Naive thymus-derived CD4-positive, alpha-beta T cell (primary cell): ENCODE data around the gene DYSF. TPM values are rescaled to one million over a fixed set of nuclear protein-coding genes. Genes with fewer than 3 reads are reported as not detected.

Source experiments
- ATAC-seq: fragments of 150-1000 bp; cut with Tn5 transposase; 2 replicates; pipeline ENCODE4 v1.10.0; 2021; ENCODE audit warnings: mild to moderate bottlenecking, moderate library complexity
- CTCF ChIA-PET: fragments of 350-600 bp; sonication (Branson Sonifier 250); formaldehyde crosslinking; loops from one replicate; lab custom pipeline; 2021; ENCODE audit warnings: antibody characterized with exemption; lab: Charles Lee
- POLR2A ChIA-PET: fragments of 350-600 bp; sonication (Branson Sonifier 250); formaldehyde crosslinking; loops from one replicate; lab custom pipeline; 2021; ENCODE audit warnings: antibody characterized with exemption, inconsistent platforms; lab: Charles Lee
- DNase-seq, 9 donors: peaks; one replicate each; pipeline versions ENCODE4 v3.0.0 to v3.0.0-alpha.2; 2020 to 2022; ENCODE audit warnings: mixed read lengths in 1 of 9
- H3K27ac ChIP-seq: one replicate; pipeline ENCODE4 v1.7.0; 2013; ENCODE audit warnings: mild to moderate bottlenecking, low read depth, low read length, moderate library complexity
- H3K27me3 ChIP-seq, 2 donors: one replicate each; pipeline ENCODE4 v1.7.0; 2013; ENCODE audit warnings: low read length in 2 of 2, mild to moderate bottlenecking in 2 of 2, moderate library complexity in 2 of 2; ENCODE audit not compliant: control insufficient read depth in 2 of 2, insufficient read depth in 2 of 2
- H3K36me3 ChIP-seq, 3 experiments: 1 replicate in 2 of 3; 2 replicates in 1 of 3; pipeline ENCODE4 v1.7.0; 2013; ENCODE audit warnings: low read length in 3 of 3, mild to moderate bottlenecking in 3 of 3, moderate library complexity in 1 of 3; ENCODE audit not compliant: insufficient read depth in 3 of 3, control insufficient read depth in 2 of 3
- H3K4me1 ChIP-seq, 2 donors: one replicate each; pipeline ENCODE4 v1.7.0; 2013; ENCODE audit warnings: low read length in 2 of 2, mild to moderate bottlenecking in 2 of 2, moderate library complexity in 1 of 2; ENCODE audit not compliant: control insufficient read depth in 2 of 2, insufficient read depth in 2 of 2
- H3K4me3 ChIP-seq: 2 replicates; pipeline ENCODE4 v1.7.0; 2013; ENCODE audit warnings: mild to moderate bottlenecking, low read length
- H3K9me3 ChIP-seq, 3 experiments: 1 replicate in 2 of 3; 2 replicates in 1 of 3; pipeline ENCODE4 v1.7.0; 2013; ENCODE audit warnings: low read length in 3 of 3; ENCODE audit not compliant: control insufficient read depth in 2 of 3
- H3K27ac Mint-ChIP-seq, 9 donors: one replicate each; pipeline ENCODE4 v1.8.0; 2020 to 2022; ENCODE audit warnings: mixed read lengths in 9 of 9, mild to moderate bottlenecking in 8 of 9, moderate library complexity in 5 of 9, inconsistent platforms in 2 of 9
- H3K27me3 Mint-ChIP-seq, 5 donors: one replicate each; pipeline ENCODE4 v1.8.0; 2021 to 2022; ENCODE audit warnings: mixed read lengths in 5 of 5, mild to moderate bottlenecking in 1 of 5
- H3K36me3 Mint-ChIP-seq, 5 donors: one replicate each; pipeline ENCODE4 v1.8.0; 2020 to 2022; ENCODE audit warnings: mixed read lengths in 5 of 5, mild to moderate bottlenecking in 3 of 5, inconsistent platforms in 1 of 5
- H3K4me1 Mint-ChIP-seq, 7 donors: one replicate each; pipeline ENCODE4 v1.8.0; 2020 to 2022; ENCODE audit warnings: mixed read lengths in 7 of 7, mild to moderate bottlenecking in 3 of 7, inconsistent platforms in 1 of 7
- H3K4me3 Mint-ChIP-seq, 10 donors: one replicate each; pipeline ENCODE4 v1.8.0; 2020 to 2022; ENCODE audit warnings: mild to moderate bottlenecking in 10 of 10, mixed read lengths in 10 of 10, moderate library complexity in 6 of 10, inconsistent platforms in 2 of 10
- H3K9me3 Mint-ChIP-seq, 11 donors: one replicate each; pipeline ENCODE4 v1.8.0; 2020 to 2022; ENCODE audit warnings: mixed read lengths in 11 of 11, mild to moderate bottlenecking in 4 of 11, inconsistent platforms in 1 of 11, moderate library complexity in 1 of 11
- intact Hi-C, 2 donors: fragments of 100-400 bp; cut with micrococcal nuclease; formaldehyde crosslinking; loops; one replicate each; pipeline ENCODE4 v1.15.1; 2023
- polyA plus RNA-seq, 2 donors: library from polyadenylated mRNA; unstranded; fragments of 300-500 nt; fragmentation: Illumina TruSeq; gene quantifications; one replicate each; pipeline ENCODE4 v1.2.3, GENCODE V29; 2021
- total RNA-seq, 6 experiments: library from RNA in 5 of 6; stranded (reverse) in 5 of 6; gene quantifications; 1 replicate in 5 of 6; 2 replicates in 1 of 6; pipeline ENCODE4 v1.2.3 and lab custom pipeline; 2021 to 2026

DYSF gene
- total and polyA plus RNA-seq, 7 experiments from 2014 or later = 0.14 to 28.2 (median 0.32) TPM; not detected in 2

DNA sequence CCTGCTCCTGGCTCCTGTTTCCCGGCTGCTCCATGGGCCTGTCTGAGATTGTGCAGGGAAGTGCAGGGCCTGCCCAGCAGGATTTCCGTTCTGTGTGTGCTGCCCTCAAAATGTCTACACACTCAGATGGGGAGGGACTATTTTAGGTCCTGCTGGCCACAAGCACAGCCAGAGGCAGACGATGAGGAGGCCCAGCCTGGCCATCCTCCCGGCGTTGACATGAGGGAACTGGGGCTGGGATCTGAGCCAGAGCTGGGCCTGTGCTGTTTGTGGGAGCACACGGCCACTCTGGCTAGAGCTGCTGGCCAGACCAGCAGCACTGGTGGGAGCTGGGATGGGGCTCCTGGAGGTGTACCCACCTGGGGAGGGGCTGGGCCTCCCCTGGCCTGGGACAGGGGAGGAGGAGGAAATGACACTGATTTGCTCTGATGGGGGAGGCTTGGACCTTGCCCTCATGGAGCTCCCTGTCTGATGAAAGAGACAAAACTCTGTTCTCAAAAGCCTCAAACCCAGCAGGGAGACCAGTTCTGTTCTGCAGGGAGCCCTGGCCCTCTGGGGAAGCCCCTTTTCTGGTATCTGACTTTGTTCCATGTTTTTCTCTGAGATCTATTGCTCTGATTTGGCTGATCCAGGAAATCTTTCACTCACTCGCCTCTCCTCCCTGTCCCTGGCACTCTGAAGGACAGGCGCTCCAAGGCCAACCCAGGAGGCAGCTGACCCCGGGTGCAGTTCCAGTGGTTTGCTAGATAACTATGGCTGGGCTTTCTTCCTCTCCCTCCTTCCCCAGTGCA is 161.8 kb downstream of the DYSF start:
- no peaks in the 10 kb centered on the region for H3K9me3 Mint-ChIP-seq
- ATAC-seq (no peak), DNase-seq (peak in 2 of 9 donors; percentile 2 to 3)
- Histone ChIP-seq H3K27me3 (no peaks in the 10 kb centered on the region), H3K4me3 (no peak overlapping the region), H3K27ac (no peak overlapping the region), H3K9me3 (no peaks in the 10 kb centered on the region), H3K36me3 (no peaks in the 10 kb centered on the region), H3K4me1 (no peaks in the 10 kb centered on the region)
- POLR2A ChIA-PET = no interaction called here
- H3K36me3 Mint-ChIP-seq = no peaks in the 10 kb centered on the region
- H3K4me1 Mint-ChIP-seq = peaks cover 0 to 2% (median 0%) of the 10 kb centered on the region in 7 donors
- no peak overlapping the region for H3K4me3 Mint-ChIP-seq
- H3K27me3 Mint-ChIP-seq = peaks cover 0 to 28% (median 17%) of the 10 kb centered on the region in 5 donors
- intact Hi-C loops = no loop called here
- CTCF ChIA-PET = interaction anchor here (0.6 kb wide), 1 partner anchor 49 kb away, joined by 3 read pairs; no protein-coding TSS in a partner anchor
- H3K27ac Mint-ChIP-seq = no peak overlapping the region

- ChIA-PET CTCF (no interaction called here), POLR2A (no interaction called here)
- Histone ChIP-seq H3K4me3 (no peak overlapping the region), H3K27me3 (no peaks in the 10 kb centered on the region), H3K36me3 (no peaks in the 10 kb centered on the region), H3K9me3 (no peaks in the 10 kb centered on the region), H3K27ac (no peak overlapping the region), H3K4me1 (no peaks in the 10 kb centered on the region)
- H3K27ac Mint-ChIP-seq = no peak overlapping the region
- intact Hi-C loops = no loop called here
- DNase-seq = no peak
- H3K9me3 Mint-ChIP-seq = no peaks in the 10 kb centered on the region
- ATAC-seq = no peak
- peaks cover 0 to 2% (median 0%) of the 10 kb centered on the region in 7 donors for H3K4me1 Mint-ChIP-seq
- no peak overlapping the region for H3K4me3 Mint-ChIP-seq
- H3K36me3 Mint-ChIP-seq = no peaks in the 10 kb centered on the region
- peaks cover 0 to 28% (median 17%) of the 10 kb centered on the region in 5 donors for H3K27me3 Mint-ChIP-seq
These were observed 162.7 kb downstream of the DYSF start for GRCh38 chr2:71615767-71616730.

- no peak overlapping the region for H3K27ac Mint-ChIP-seq
- H3K9me3 Mint-ChIP-seq = no peaks in the 10 kb centered on the region
- no peak for DNase-seq
- H3K27ac ChIP-seq = no peak overlapping the region
- POLR2A ChIA-PET = no interaction called here
- no peak for ATAC-seq
- no peaks in the 10 kb centered on the region for H3K4me1 ChIP-seq
- no peak overlapping the region for H3K4me3 Mint-ChIP-seq
- H3K4me1 Mint-ChIP-seq = no peaks in the 10 kb centered on the region
- no peaks in the 10 kb centered on the region for H3K27me3 ChIP-seq
- CTCF ChIA-PET = no interaction called here
- H3K27me3 Mint-ChIP-seq = peaks cover 0 to 28% (median 17%) of the 10 kb centered on the region in 5 donors
- no peaks in the 10 kb centered on the region for H3K36me3 ChIP-seq
- no peaks in the 10 kb centered on the region for H3K9me3 ChIP-seq
- no peaks in the 10 kb centered on the region for H3K36me3 Mint-ChIP-seq
- intact Hi-C loops = no loop called here
- no peak overlapping the region for H3K4me3 ChIP-seq
These were observed 163.9 kb downstream of the DYSF start for GRCh38 chr2:71617266-71617665.

DNA sequence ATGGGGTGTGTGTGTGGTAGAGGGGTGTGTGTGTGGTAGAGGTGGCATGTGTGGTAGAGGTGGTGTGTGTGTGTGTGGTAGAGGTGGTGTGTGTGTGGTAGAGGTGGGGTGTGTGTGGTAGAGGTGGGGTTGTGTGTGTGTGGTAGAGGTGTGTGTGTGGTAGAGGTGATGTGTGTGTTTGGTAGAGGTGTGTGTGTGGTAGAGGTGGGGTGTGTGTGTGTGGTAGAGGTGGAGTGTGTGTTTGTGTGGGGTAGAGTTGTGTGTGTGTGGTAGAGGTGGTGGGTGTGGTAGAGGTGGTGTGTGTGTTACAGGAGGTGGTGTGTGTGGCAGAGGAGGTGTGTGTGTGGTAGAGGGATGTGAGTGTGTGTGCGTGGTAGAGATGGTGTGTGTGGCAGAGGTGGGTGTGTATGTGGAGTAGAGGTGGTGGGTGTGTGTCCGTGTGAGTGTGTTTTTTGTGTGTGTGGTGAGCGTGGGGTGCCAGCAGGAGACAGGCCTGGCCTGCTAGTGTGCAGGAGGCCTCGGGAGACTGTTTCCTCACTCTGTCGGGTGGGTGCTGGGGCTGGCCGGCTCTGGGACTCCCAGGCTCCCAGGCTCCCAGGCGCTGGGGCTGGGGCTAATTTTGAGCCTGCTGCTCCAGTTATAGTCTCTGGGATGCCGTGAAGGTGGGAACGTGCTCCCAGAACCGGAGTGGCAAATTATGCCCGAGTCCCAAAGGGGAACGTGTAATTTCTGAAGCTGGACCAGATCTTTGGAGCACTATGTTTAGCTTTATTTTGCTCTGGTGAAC is 165.2 kb downstream of the DYSF start:
- Histone ChIP-seq H3K36me3 (no peaks in the 10 kb centered on the region), H3K9me3 (no peaks in the 10 kb centered on the region), H3K27ac (no peak overlapping the region), H3K27me3 (no peaks in the 10 kb centered on the region), H3K4me3 (no peak overlapping the region), H3K4me1 (no peaks in the 10 kb centered on the region)
- H3K36me3 Mint-ChIP-seq = no peaks in the 10 kb centered on the region
- no peak overlapping the region for H3K27ac Mint-ChIP-seq
- H3K9me3 Mint-ChIP-seq = no peaks in the 10 kb centered on the region
- peaks cover 0 to 19% (median 15%) of the 10 kb centered on the region in 5 donors for H3K27me3 Mint-ChIP-seq
- H3K4me1 Mint-ChIP-seq = no peaks in the 10 kb centered on the region
- no peak overlapping the region for H3K4me3 Mint-ChIP-seq
- DNase-seq = no peak
- ChIA-PET CTCF (no interaction called here), POLR2A (no interaction called here)
- peak; percentile 12 for ATAC-seq
- intact Hi-C loops = no loop called here

- CTCF ChIA-PET = no interaction called here
- no peak for ATAC-seq
- no peak overlapping the region for H3K4me3 ChIP-seq
These were observed 165.9 kb downstream of the DYSF start for GRCh38 chr2:71619230-71619741.

DNA sequence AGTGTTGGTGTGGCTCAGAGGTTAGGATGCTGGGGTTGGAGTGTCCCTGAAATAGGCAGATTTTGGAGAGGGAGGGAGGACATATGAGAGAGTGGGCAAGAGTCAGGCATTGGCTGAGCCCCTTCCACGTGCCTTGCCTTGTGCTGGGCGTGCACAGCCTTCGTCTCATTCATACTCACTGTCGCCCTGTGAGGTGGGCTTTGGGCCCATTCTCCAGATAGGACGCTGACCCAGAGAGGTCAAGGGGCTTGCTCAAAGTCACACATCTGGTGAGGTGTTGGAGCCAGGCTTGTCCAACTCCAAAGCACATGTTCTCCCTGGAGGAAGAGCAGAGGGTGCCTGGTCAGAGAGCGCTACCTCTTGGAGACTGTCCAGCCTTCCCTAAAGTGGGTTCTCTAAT is 166.8 kb downstream of the DYSF start:
- ChIA-PET POLR2A (no interaction called here), CTCF (no interaction called here)
- H3K4me1 ChIP-seq = no peaks in the 10 kb centered on the region
- Mint-ChIP-seq H3K27me3 (peaks cover 1 to 15% (median 6%) of the 10 kb centered on the region in 5 donors), H3K36me3 (no peaks in the 10 kb centered on the region), H3K4me1 (no peaks in the 10 kb centered on the region), H3K27ac (no peak overlapping the region), H3K9me3 (no peaks in the 10 kb centered on the region), H3K4me3 (no peak overlapping the region)
- H3K36me3 ChIP-seq = no peaks in the 10 kb centered on the region
- no peaks in the 10 kb centered on the region for H3K9me3 ChIP-seq
- DNase-seq (no peak), ATAC-seq (no peak)
- no peak overlapping the region for H3K27ac ChIP-seq
- H3K4me3 ChIP-seq = no peak overlapping the region
- no peaks in the 10 kb centered on the region for H3K27me3 ChIP-seq
- intact Hi-C loops = no loop called here

More at GRCh38 chr2:71619230-71619741, 165.9 kb downstream of the DYSF start:
- H3K4me1 ChIP-seq = no peaks in the 10 kb centered on the region
- no peaks in the 10 kb centered on the region for H3K27me3 ChIP-seq
- no peaks in the 10 kb centered on the region for H3K36me3 ChIP-seq
- no peaks in the 10 kb centered on the region for H3K9me3 ChIP-seq
- Mint-ChIP-seq H3K27ac (no peak overlapping the region), H3K36me3 (no peaks in the 10 kb centered on the region), H3K27me3 (peaks cover 0 to 16% (median 14%) of the 10 kb centered on the region in 5 donors), H3K4me3 (no peak overlapping the region), H3K4me1 (no peaks in the 10 kb centered on the region), H3K9me3 (no peaks in the 10 kb centered on the region)
- DNase-seq = no peak
- POLR2A ChIA-PET = no interaction called here
- no peak overlapping the region for H3K27ac ChIP-seq
- intact Hi-C loops = no loop called here
